Measurements from ENCODE around the gene KRT35.

GRCh38 chr17:41480136-41480535 is 815 bp downstream of the KRT35 start:
- no peak for TF ChIP-seq GATA2 (IDR thresholded peaks at IDR 0.05; ENCODE audit: low read depth, low read length)
- TF ChIP-seq GATA3 (IDR thresholded peaks at IDR 0.05; ENCODE audit: low read depth, low read length) = no peak

Measured in SH-SY5Y (cell line).